HCEC 1CT (cell line): ENCODE measurements around the gene SLC35D2.

Experiments used
- DNase-seq: peaks from one replicate; pipeline ENCODE4 v3.0.0-alpha.2; 2017

SLC35D2 gene

GRCh38 chr9:96304230-96304629 lies 79.3 kb downstream of the SLC35D2 start:
- no peak for DNase-seq

DNA sequence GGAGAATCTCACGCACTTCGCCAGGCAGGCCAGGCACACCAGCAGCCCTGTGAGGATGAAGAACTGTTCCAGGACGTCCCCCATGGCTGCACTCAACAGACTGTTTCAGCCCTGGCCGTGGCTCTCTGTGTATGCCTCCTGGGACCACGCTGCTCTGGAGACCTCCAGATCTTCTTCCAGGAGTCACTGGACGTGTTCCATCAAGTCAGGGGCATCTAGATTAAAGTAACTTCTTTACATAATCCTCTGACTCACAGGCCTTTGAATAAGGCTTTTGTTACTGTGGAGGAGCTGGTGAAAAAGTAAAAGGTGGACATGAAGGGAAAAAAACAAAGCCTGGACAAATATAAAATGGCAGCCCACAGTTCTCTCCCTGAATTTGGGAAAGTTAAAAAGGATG lies 81.5 kb downstream of the SLC35D2 start, which contains the start of gene HSD17B3:
HSD17B3 (minus strand) TSS at position 156 of the 400 bp plus-strand sequence; CDS start at position 84, 72 bp downstream.
- DNase-seq, result no peak

DNA sequence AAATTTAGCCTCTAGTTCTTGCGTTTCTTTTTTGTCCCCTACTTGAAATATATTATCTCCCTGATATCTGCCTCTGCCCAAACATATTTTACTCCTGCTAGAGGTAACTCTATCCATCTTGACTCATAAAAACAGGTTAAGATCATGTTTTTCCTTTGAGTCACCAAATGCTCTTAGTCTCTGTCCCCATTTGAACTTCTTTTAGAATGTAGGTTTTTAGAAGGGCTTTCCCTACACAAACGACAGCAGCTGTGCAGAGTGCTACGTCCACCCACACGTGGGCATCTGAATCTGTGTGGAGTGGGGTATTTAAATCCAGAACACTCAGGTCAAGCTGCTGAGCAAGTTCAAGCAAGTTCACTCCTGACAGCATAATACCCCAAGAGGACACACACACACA lies 83.7 kb downstream of the SLC35D2 start:
- peak; percentile 43 for DNase-seq

DNA sequence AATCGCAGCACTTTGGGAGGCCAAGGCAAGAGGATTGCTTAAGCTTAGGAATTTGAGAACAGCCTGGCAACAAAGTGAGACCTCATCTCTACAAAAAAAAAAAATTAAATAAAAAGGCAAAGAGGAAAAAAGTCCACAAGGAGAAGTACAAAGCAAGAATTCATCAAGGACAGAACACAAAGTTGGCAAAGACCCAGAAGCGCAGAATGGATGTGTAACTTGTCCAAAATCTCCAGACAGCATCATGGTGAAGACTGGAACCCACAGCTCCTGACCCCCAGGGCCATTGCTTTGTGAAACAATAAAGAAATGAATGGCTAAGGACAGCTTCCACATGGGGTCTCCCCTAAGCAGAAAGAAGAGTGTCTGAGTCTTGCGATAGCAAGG lies 89.4 kb downstream of the SLC35D2 start:
- DNase-seq, result no peak

- peak; percentile 30 for DNase-seq
These were observed 89.9 kb downstream of the SLC35D2 start for GRCh38 chr9:96293498-96294158.

DNA sequence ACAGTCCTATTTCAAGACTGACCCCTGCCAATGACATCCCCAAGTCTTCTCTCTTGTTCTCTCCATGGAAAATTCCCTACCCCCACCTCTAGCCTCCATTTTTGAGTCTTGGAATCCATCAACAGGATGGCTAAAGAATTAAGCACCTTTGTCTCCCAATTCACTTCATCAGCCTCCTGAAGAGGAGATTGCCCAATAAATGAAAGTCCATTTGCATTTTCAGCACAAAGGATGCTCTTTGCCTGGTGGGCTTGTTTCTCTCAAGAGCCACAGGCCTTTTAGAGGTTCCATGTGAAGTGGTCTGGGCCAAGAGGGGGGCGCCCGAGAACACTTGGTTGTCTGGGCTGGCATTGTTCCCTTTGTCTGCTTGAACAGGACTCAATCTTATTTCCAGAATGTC lies 94.1 kb downstream of the SLC35D2 start:
- DNase-seq, result no peak

GRCh38 chr9:96281641-96282040 lies 101.9 kb downstream of the SLC35D2 start:
- DNase-seq, result no peak

GRCh38 chr9:96279932-96280331 lies 103.6 kb downstream of the SLC35D2 start:
- DNase-seq, result no peak

- no peak for DNase-seq
These were observed 108.6 kb downstream of the SLC35D2 start for GRCh38 chr9:96274939-96275338.
